Measurements from ENCODE around the gene PRR29. TPM values are rescaled to one million over a fixed set of nuclear protein-coding genes. Genes with fewer than 3 reads are reported as not detected.

The PRR29 gene
- total RNA-seq, 5 donors from 2014 or later (not counting 1 experiment from before 2014, with no cell fraction given): 0.50 to 1.9 (median 1.1) TPM

GRCh38 chr17:64002658-64003525 lies 4.7 kb downstream of the PRR29 start:
- Histone ChIP-seq H3K9me3 (no peaks in the 10 kb centered on the region), H3K27ac (ENCODE audit: low read length) (no peak overlapping the region), H3K4me1 (ENCODE audit: control insufficient read depth in 1 of 2, extremely low read depth in 1 of 2, insufficient read depth in 2 of 2, low read length in 2 of 2) (peaks cover 0 to 42% of the 10 kb centered on the region in 2 experiments), H3K27me3 (replicated peaks in 1 of 2; ENCODE audit: control insufficient read depth in 2 of 2, extremely low read depth in 1 of 2, insufficient read depth in 2 of 2, low read length in 1 of 2) (peaks cover 0 to 1% of the 10 kb centered on the region in 2 experiments), H3K4me3 (ENCODE audit: control insufficient read depth in 1 of 2, extremely low read depth in 1 of 2, low read length in 1 of 2) (no peak overlapping the region), H3K36me3 (ENCODE audit: control insufficient read depth in 2 of 2, extremely low read depth in 1 of 2, insufficient read depth in 1 of 2, low read length in 1 of 2) (peaks cover 16 to 55% of the 10 kb centered on the region in 2 donors)
- H3K4me3 Mint-ChIP-seq: no peak overlapping the region
- no peaks in the 10 kb centered on the region for H3K27me3 Mint-ChIP-seq
- ChIA-PET CTCF (interaction anchor here in 1 of 2 donors (0.8 kb wide), 1 partner anchor 17 kb away, joined by 6 read pairs; no protein-coding TSS in a partner anchor), POLR2A (no interaction called here)
- no peaks in the 10 kb centered on the region for H3K9me3 Mint-ChIP-seq
- peaks cover 18% of the 10 kb centered on the region for H3K36me3 Mint-ChIP-seq
- DNase-seq (peak in 2 of 35 experiments; percentile 9 to 21), ATAC-seq (replicated peaks in 1 of 4) (no peak)
- no peak overlapping the region for H3K27ac Mint-ChIP-seq
- WGBS (ENCODE audit: insufficient coverage): 93% methylated on average over 17 of the region's 22 CpGs
- H3K4me1 Mint-ChIP-seq: peaks cover 30 to 53% (median 45%) of the 10 kb centered on the region in 3 donors

GRCh38 chr17:64003526-64004121 lies 5.5 kb downstream of the PRR29 start:
- no peak overlapping the region for H3K4me3 Mint-ChIP-seq
- Histone ChIP-seq H3K36me3 (ENCODE audit: control insufficient read depth in 2 of 2, extremely low read depth in 1 of 2, insufficient read depth in 1 of 2, low read length in 1 of 2) (peaks cover 17 to 62% of the 10 kb centered on the region in 2 donors), H3K4me3 (ENCODE audit: control insufficient read depth in 1 of 2, extremely low read depth in 1 of 2, low read length in 1 of 2) (no peak overlapping the region), H3K4me1 (ENCODE audit: control insufficient read depth in 1 of 2, extremely low read depth in 1 of 2, insufficient read depth in 2 of 2, low read length in 2 of 2) (peaks cover 0 to 41% of the 10 kb centered on the region in 2 experiments), H3K27ac (ENCODE audit: low read length) (no peak overlapping the region), H3K27me3 (replicated peaks in 1 of 2; ENCODE audit: control insufficient read depth in 2 of 2, extremely low read depth in 1 of 2, insufficient read depth in 2 of 2, low read length in 1 of 2) (no peaks in the 10 kb centered on the region), H3K9me3 (no peaks in the 10 kb centered on the region)
- H3K27me3 Mint-ChIP-seq: no peaks in the 10 kb centered on the region
- ATAC-seq (replicated peaks in 1 of 4): no peak
- H3K4me1 Mint-ChIP-seq: peaks cover 34 to 58% (median 48%) of the 10 kb centered on the region in 3 donors
- H3K9me3 Mint-ChIP-seq: no peaks in the 10 kb centered on the region
- ChIA-PET CTCF (interaction anchor here in 1 of 2 donors (0.8 kb wide), 1 partner anchor 18 kb away, joined by 6 read pairs; no protein-coding TSS in a partner anchor), POLR2A (no interaction called here)
- peaks cover 22% of the 10 kb centered on the region for H3K36me3 Mint-ChIP-seq
- DNase-seq: peak in 2 of 35 experiments; percentile 9 to 19
- WGBS (ENCODE audit: insufficient coverage): 91% methylated on average over 11 of the region's 13 CpGs
- H3K27ac Mint-ChIP-seq: peak overlapping the region in 1 of 2 donors; percentile 36

DNA sequence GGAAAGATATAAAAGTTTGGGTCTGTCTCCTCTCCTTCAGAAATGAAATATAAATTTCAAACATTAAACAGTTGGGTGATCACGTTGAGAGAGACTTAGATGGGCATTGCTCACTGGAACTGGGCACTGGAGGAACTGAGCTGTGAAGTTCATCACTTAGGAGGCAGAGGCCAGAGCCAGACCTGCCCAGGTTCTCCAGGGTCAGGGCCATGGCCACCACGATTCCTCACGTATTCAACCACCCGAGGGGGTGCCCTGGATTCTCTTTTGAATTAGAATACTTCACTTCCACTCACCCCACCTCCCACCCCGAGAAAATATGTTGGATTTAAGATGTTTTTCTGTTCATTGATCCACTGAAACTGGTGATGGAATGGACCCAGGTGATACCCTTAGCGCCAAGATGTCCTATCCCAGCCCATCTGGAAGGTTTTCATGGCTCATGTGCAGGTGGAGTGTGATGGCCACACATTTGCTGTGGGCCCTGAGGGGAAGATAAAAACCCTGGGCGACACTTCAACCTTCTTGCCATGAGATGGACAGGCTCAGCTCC lies 6.1 kb downstream of the PRR29 start:
- no peak for ATAC-seq (replicated peaks in 1 of 4)
- no peaks in the 10 kb centered on the region for H3K27me3 Mint-ChIP-seq
- DNase-seq: no peak
- Histone ChIP-seq H3K4me1 (ENCODE audit: control insufficient read depth in 1 of 2, extremely low read depth in 1 of 2, insufficient read depth in 2 of 2, low read length in 2 of 2) (peaks cover 2 to 40% of the 10 kb centered on the region in 2 experiments), H3K4me3 (ENCODE audit: control insufficient read depth in 1 of 2, extremely low read depth in 1 of 2, low read length in 1 of 2) (no peak overlapping the region), H3K9me3 (no peaks in the 10 kb centered on the region), H3K27ac (ENCODE audit: low read length) (no peak overlapping the region), H3K27me3 (replicated peaks in 1 of 2; ENCODE audit: control insufficient read depth in 2 of 2, extremely low read depth in 1 of 2, insufficient read depth in 2 of 2, low read length in 1 of 2) (no peaks in the 10 kb centered on the region), H3K36me3 (ENCODE audit: control insufficient read depth in 2 of 2, extremely low read depth in 1 of 2, insufficient read depth in 1 of 2, low read length in 1 of 2) (peaks cover 18 to 65% of the 10 kb centered on the region in 2 donors)
- H3K4me1 Mint-ChIP-seq: peaks cover 35 to 58% (median 48%) of the 10 kb centered on the region in 3 donors
- CTCF ChIA-PET: no interaction called here
- H3K9me3 Mint-ChIP-seq: no peaks in the 10 kb centered on the region
- H3K36me3 Mint-ChIP-seq: peaks cover 26% of the 10 kb centered on the region
- no peak overlapping the region for H3K4me3 Mint-ChIP-seq
- H3K27ac Mint-ChIP-seq: peak overlapping the region; percentile 36 to 55
- WGBS (ENCODE audit: insufficient coverage): 100% methylated on average over 2 of the region's 7 CpGs
- POLR2A ChIA-PET: no interaction called here

DNA sequence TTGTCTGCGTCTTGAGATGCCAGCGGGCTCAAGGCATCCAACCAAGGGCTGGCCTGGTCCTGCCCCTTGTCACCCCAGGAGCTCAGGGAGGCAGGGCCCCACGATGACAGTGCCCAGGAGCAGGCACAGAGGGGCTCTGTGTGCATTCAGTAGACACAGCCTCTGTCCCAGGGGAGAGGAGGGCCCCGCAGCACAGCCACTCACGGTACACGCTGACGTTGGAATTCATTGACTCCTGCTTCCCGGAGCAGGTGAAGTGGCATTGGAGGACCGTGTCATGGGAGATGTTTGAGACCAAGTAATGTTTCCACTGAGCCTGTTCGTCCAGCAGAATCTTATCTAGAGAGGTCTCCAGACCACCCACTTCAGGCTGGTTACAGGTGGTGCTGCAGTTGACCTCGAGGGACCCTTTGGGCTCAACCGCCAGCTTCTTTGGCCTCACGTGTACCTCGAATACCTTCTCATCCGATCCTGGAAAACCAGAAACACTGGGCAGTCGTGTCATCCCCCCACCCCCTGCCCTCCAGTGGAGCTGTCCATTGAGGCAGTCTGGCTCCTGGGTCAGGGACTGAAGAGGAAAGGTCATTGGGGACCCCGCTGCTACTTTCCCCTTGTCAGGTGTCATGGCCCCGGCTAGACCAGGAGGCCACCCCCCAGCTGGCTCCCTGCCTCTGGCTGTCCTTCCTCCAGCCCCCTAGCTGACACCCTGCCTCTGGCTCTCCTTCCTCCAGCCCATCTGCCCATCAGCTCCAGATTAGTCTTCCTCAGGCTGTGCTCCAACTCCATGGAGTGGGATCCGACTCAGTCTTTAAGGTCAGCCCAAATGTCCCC lies 7.0 kb downstream of the PRR29 start:
- ATAC-seq (replicated peaks in 1 of 4) (no peak), DNase-seq (peak in 1 of 35 experiments; percentile 19)
- ChIA-PET CTCF (interaction anchor here (0.6 to 2.1 kb wide), 2 partner anchors 11 to 12 kb away, joined by 5 to 6 read pairs; no protein-coding TSS in a partner anchor), POLR2A (interaction anchor here in 1 of 2 donors (0.6 kb wide), 1 partner anchor 374 kb away, joined by 6 read pairs; no protein-coding TSS in a partner anchor)
- no peaks in the 10 kb centered on the region for H3K9me3 Mint-ChIP-seq
- no peaks in the 10 kb centered on the region for H3K9me3 ChIP-seq
- peaks cover 37 to 58% (median 50%) of the 10 kb centered on the region in 3 donors for H3K4me1 Mint-ChIP-seq
- peak overlapping the region; percentile 60 to 64 for H3K27ac Mint-ChIP-seq
- WGBS (ENCODE audit: insufficient coverage): 94% methylated on average over 16 of the region's 19 CpGs
- no peak overlapping the region for H3K27ac ChIP-seq (ENCODE audit: low read length)
- H3K4me3 ChIP-seq (ENCODE audit: control insufficient read depth in 1 of 2, extremely low read depth in 1 of 2, low read length in 1 of 2): no peak overlapping the region
- H3K4me1 ChIP-seq (ENCODE audit: control insufficient read depth in 1 of 2, extremely low read depth in 1 of 2, insufficient read depth in 2 of 2, low read length in 2 of 2): peaks cover 6 to 40% of the 10 kb centered on the region in 2 experiments
- no peak overlapping the region for H3K4me3 Mint-ChIP-seq
- peaks cover 31% of the 10 kb centered on the region for H3K36me3 Mint-ChIP-seq
- H3K36me3 ChIP-seq (ENCODE audit: control insufficient read depth in 2 of 2, extremely low read depth in 1 of 2, insufficient read depth in 1 of 2, low read length in 1 of 2): peaks cover 20 to 68% of the 10 kb centered on the region in 2 donors
- no peaks in the 10 kb centered on the region for H3K27me3 ChIP-seq (replicated peaks in 1 of 2; ENCODE audit: control insufficient read depth in 2 of 2, extremely low read depth in 1 of 2, insufficient read depth in 2 of 2, low read length in 1 of 2)
- H3K27me3 Mint-ChIP-seq: no peaks in the 10 kb centered on the region

GRCh38 chr17:64005734-64006167 lies 7.6 kb downstream of the PRR29 start:
- H3K36me3 ChIP-seq (ENCODE audit: control insufficient read depth in 2 of 2, extremely low read depth in 1 of 2, insufficient read depth in 1 of 2, low read length in 1 of 2): peaks cover 20 to 70% of the 10 kb centered on the region in 2 donors
- no peak overlapping the region for H3K27ac ChIP-seq (ENCODE audit: low read length)
- no peak for ATAC-seq (replicated peaks in 1 of 4)
- Mint-ChIP-seq H3K36me3 (peaks cover 37% of the 10 kb centered on the region), H3K4me3 (no peak overlapping the region), H3K4me1 (peaks cover 41 to 58% (median 54%) of the 10 kb centered on the region in 3 donors), H3K27ac (peak overlapping the region; percentile 28 to 60), H3K9me3 (no peaks in the 10 kb centered on the region), H3K27me3 (no peaks in the 10 kb centered on the region)
- no peaks in the 10 kb centered on the region for H3K27me3 ChIP-seq (replicated peaks in 1 of 2; ENCODE audit: control insufficient read depth in 2 of 2, extremely low read depth in 1 of 2, insufficient read depth in 2 of 2, low read length in 1 of 2)
- DNase-seq: no peak
- 90% methylated on average over 5 of the region's 6 CpGs for WGBS (ENCODE audit: insufficient coverage)
- CTCF ChIA-PET: interaction anchor here (0.5 to 2.1 kb wide), 4 partner anchors 12 to 23 kb away, joined by 5 to 10 read pairs (median 8); no protein-coding TSS in a partner anchor
- POLR2A ChIA-PET: no interaction called here
- H3K4me1 ChIP-seq (ENCODE audit: control insufficient read depth in 1 of 2, extremely low read depth in 1 of 2, insufficient read depth in 2 of 2, low read length in 2 of 2): peaks cover 6 to 38% of the 10 kb centered on the region in 2 experiments
- H3K9me3 ChIP-seq: no peaks in the 10 kb centered on the region
- no peak overlapping the region for H3K4me3 ChIP-seq (ENCODE audit: control insufficient read depth in 1 of 2, extremely low read depth in 1 of 2, low read length in 1 of 2)

Measured in T-cell (primary cell).